Ascending aorta (tissue), 2 donors: ENCODE results near the gene KRTAP10-7. TPM values are rescaled to one million over a fixed set of nuclear protein-coding genes. Genes with fewer than 3 reads are reported as not detected.
"Not testable (repeated sequence)": the region's sequence is repeated elsewhere in the genome, so short reads cannot be mapped to it uniquely, and the experiment has no call there.

Source experiments
- DNase-seq, 2 donors: peaks; one replicate each; pipeline ENCODE4 v3.0.0-alpha.2; 2019; ENCODE audit warnings: low spot score in 2 of 2
- H3K27ac ChIP-seq, 2 donors: fragments of 200-600 bp; sonication (generic); one replicate each; pipeline ENCODE4 v1.5.1; 2016 to 2017; ENCODE audit warnings: mild to moderate bottlenecking in 1 of 2
- H3K27me3 ChIP-seq: fragments of 200-600 bp; sonication (generic); one replicate; pipeline ENCODE4 v1.5.1; 2017
- H3K36me3 ChIP-seq, 2 donors: fragments of 200-600 bp; sonication (generic); one replicate each; pipeline ENCODE4 v1.5.1; 2016
- H3K4me1 ChIP-seq, 2 donors: fragments of 200-600 bp; sonication (generic); one replicate each; pipeline ENCODE4 v1.5.1; 2016 to 2017; ENCODE audit warnings: mild to moderate bottlenecking in 1 of 2
- H3K4me3 ChIP-seq, 2 donors: fragments of 200-600 bp; sonication (generic); one replicate each; pipeline ENCODE4 v1.5.1; 2016 to 2017; ENCODE audit warnings: mild to moderate bottlenecking in 1 of 2
- H3K9me3 ChIP-seq, 2 donors: fragments of 200-600 bp; sonication (generic); one replicate each; pipeline ENCODE4 v1.5.1; 2016
- CTCF ChIP-seq, 3 experiments: fragments of 200-600 bp in 2 of 3; fragments of 450-650 bp in 1 of 3; sonication (generic) in 2 of 3; IDR thresholded peaks; one replicate each; pipeline ENCODE4 v1.5.1; 2016 to 2019; ENCODE audit warnings: antibody characterized with exemption in 3 of 3, mild to moderate bottlenecking in 1 of 3, moderate library complexity in 1 of 3
- intact Hi-C: fragments of 100-400 bp; cut with DNase I; formaldehyde crosslinking; loops from one replicate; pipeline ENCODE4 v1.15.1; 2023
- total RNA-seq: library from RNA; depleted of rRNA; stranded (reverse); fragments of >200 nt; gene quantifications from one replicate; pipeline ENCODE4 v1.1.0, GENCODE V29; 2016

KRTAP10-7 gene
- total RNA-seq, 1 donor from 2014 or later, result not detected

- no peak for DNase-seq
- Histone ChIP-seq H3K4me3 (no peak overlapping the region), H3K4me1 (no peaks in the 10 kb centered on the region), H3K36me3 (no peaks in the 10 kb centered on the region), H3K27me3 (no peaks in the 10 kb centered on the region), H3K27ac (no peak overlapping the region), H3K9me3 (peaks cover 0 to 3% of the 10 kb centered on the region in 2 donors)
- no peak for TF ChIP-seq CTCF (IDR thresholded peaks at IDR 0.05)
- intact Hi-C loops, result no loop called here
Observed at GRCh38 chr21:44619886-44620285, 19.5 kb downstream of the KRTAP10-7 start.

- no peak for DNase-seq
- H3K4me1 ChIP-seq, result no peaks in the 10 kb centered on the region
- no peaks in the 10 kb centered on the region for H3K36me3 ChIP-seq
- no peak overlapping the region for H3K27ac ChIP-seq
- intact Hi-C loops, result no loop called here
- peaks cover 0 to 3% of the 10 kb centered on the region in 2 donors for H3K9me3 ChIP-seq
- H3K4me3 ChIP-seq, result no peak overlapping the region
- TF ChIP-seq CTCF (IDR thresholded peaks at IDR 0.05), result no peak
- no peaks in the 10 kb centered on the region for H3K27me3 ChIP-seq
Observed at GRCh38 chr21:44623575-44623974, 23.2 kb downstream of the KRTAP10-7 start.

GRCh38 chr21:44625756-44626155 is 25.4 kb downstream of the KRTAP10-7 start:
- no peak for DNase-seq
- peaks cover 0 to 15% of the 10 kb centered on the region in 2 donors for H3K9me3 ChIP-seq
- no peaks in the 10 kb centered on the region for H3K4me1 ChIP-seq
- no peaks in the 10 kb centered on the region for H3K36me3 ChIP-seq
- H3K27ac ChIP-seq, result no peak overlapping the region
- H3K4me3 ChIP-seq, result no peak overlapping the region
- H3K27me3 ChIP-seq, result no peaks in the 10 kb centered on the region
- intact Hi-C loops, result no loop called here
- no peak for TF ChIP-seq CTCF (IDR thresholded peaks at IDR 0.05)

- intact Hi-C loops, result no loop called here
- Histone ChIP-seq H3K4me1 (no peaks in the 10 kb centered on the region), H3K9me3 (peaks cover 0 to 20% of the 10 kb centered on the region in 2 donors), H3K36me3 (no peaks in the 10 kb centered on the region), H3K4me3 (no peak overlapping the region), H3K27ac (no peak overlapping the region), H3K27me3 (no peaks in the 10 kb centered on the region)
- no peak for TF ChIP-seq CTCF (IDR thresholded peaks at IDR 0.05)
- DNase-seq, result no peak
Observed at GRCh38 chr21:44626262-44626661, 25.9 kb downstream of the KRTAP10-7 start.

- Histone ChIP-seq H3K9me3 (peaks cover 0 to 24% of the 10 kb centered on the region in 2 donors), H3K27ac (no peak within 1 kb of the TSS), H3K4me1 (no peaks in the 10 kb centered on the region), H3K36me3 (no peaks in the 10 kb centered on the region), H3K27me3 (no peaks in the 10 kb centered on the region), H3K4me3 (no peak within 1 kb of the TSS)
- no peak for DNase-seq
- TF ChIP-seq CTCF (IDR thresholded peaks at IDR 0.05), result no peak
- intact Hi-C loops, result no loop called here
Observed at GRCh38 chr21:44626673-44627143, 26.3 kb downstream of the KRTAP10-7 start, which contains the start of gene KRTAP10-9. KRTAP10-9 (plus strand) TSS chr21:44627093; CDS start chr21:44627172, 79 bp downstream.

- H3K27ac ChIP-seq, DNase-seq, intact Hi-C loops, H3K27me3 ChIP-seq, H3K36me3 ChIP-seq, H3K4me3 ChIP-seq, H3K4me1 ChIP-seq: not testable (repeated sequence)
- peaks cover 0 to 30% of the 10 kb centered on the region in 2 donors for H3K9me3 ChIP-seq
Observed at GRCh38 chr21:44627181-44627822, 26.9 kb downstream of the KRTAP10-7 start.

GRCh38 chr21:44627831-44628233 is 27.4 kb downstream of the KRTAP10-7 start:
- DNase-seq, H3K36me3 ChIP-seq, H3K27me3 ChIP-seq, H3K27ac ChIP-seq, H3K4me1 ChIP-seq, H3K4me3 ChIP-seq, intact Hi-C loops: not testable (repeated sequence)
- H3K9me3 ChIP-seq, result peaks cover 0 to 34% of the 10 kb centered on the region in 2 donors
